Upper lobe of left lung (tissue), 4 donors: Measurements from ENCODE around the gene GOT1.

Experiments used
- CTCF ChIP-seq, 6 experiments: fragments of 450-650 bp in 4 of 6; fragments of 200-600 bp in 2 of 6; sonication (generic) in 2 of 6; IDR thresholded peaks; one replicate each; pipeline ENCODE4 v1.5.1; 2016 to 2019; ENCODE audit warnings: antibody characterized with exemption in 6 of 6
- POLR2AphosphoS5 ChIP-seq, 2 donors: sonication (generic); formaldehyde crosslinking; IDR thresholded peaks; one replicate each; pipeline ENCODE4 v1.5.1; 2017; ENCODE audit warnings: antibody characterized with exemption in 2 of 2

GRCh38 chr10:99443500-99443899 is 13.1 kb upstream of the GOT1 start:
- no peak for TF ChIP-seq CTCF (IDR thresholded peaks at IDR 0.05)
- no peak for TF ChIP-seq POLR2AphosphoS5 (IDR thresholded peaks at IDR 0.05)
